Left lung (tissue), 10 donors: ENCODE data around the gene GPC6. TPM values are rescaled to one million over a fixed set of nuclear protein-coding genes. Genes with fewer than 3 reads are reported as not detected.

ENCODE experiments used
- ATAC-seq: fragments of 200-7000 bp; cut with Tn5 transposase; one replicate; pipeline ENCODE4 v1.9.1; 2020; ENCODE audit warnings: moderate library complexity
- DNase-seq, 4 donors: peaks; one replicate each; pipeline ENCODE4 v3.0.0-alpha.2; 2013 to 2020
- H3K27ac ChIP-seq, 2 donors: fragments of 200-600 bp; sonication (generic) in 1 of 2; one replicate each; pipeline versions ENCODE4 v1.5.0 to v1.8.0; 2020 to 2021
- H3K27me3 ChIP-seq, 2 donors: fragments of 200-600 bp; sonication (generic) in 1 of 2; one replicate each; pipeline versions ENCODE4 v1.5.0 to v1.8.0; 2020 to 2021
- H3K36me3 ChIP-seq, 2 donors: fragments of 200-600 bp; sonication (generic) in 1 of 2; one replicate each; pipeline versions ENCODE4 v1.5.0 to v1.8.0; 2020 to 2021
- H3K4me1 ChIP-seq, 2 donors: fragments of 200-600 bp; one replicate each; pipeline ENCODE4 v1.8.0; 2021
- H3K4me3 ChIP-seq, 2 donors: fragments of 200-600 bp; sonication (generic) in 1 of 2; one replicate each; pipeline versions ENCODE4 v1.5.0 to v1.8.0; 2020 to 2021; ENCODE audit warnings: mild to moderate bottlenecking in 1 of 2
- H3K9me3 ChIP-seq, 2 donors: fragments of 200-600 bp; sonication (generic) in 1 of 2; one replicate each; pipeline versions ENCODE4 v1.5.0 to v1.8.0; 2020 to 2021
- intact Hi-C, 2 donors: fragments of 100-400 bp; cut with DNase I; formaldehyde crosslinking; loops; one replicate each; pipeline versions ENCODE4 v1.11.2 to v1.14.2; 2022
- polyA plus RNA-seq, 6 donors: library from polyadenylated mRNA; unstranded; fragments of 120-200 nt; gene quantifications; one replicate each; pipeline ENCODE4 v1.2.1, GENCODE V29; 2013; ENCODE audit not compliant: insufficient read length in 6 of 6
- total RNA-seq, 2 donors: library from RNA; stranded (reverse); fragmentation: NEBNext Ultra II Directional; extraction: Animal tissue kit (Norgen Biotek cat#: 25700); gene quantifications; one replicate each; pipeline ENCODE4 v1.2.1, GENCODE V29; 2021
- TF ChIP-seq, protein P1 (sequence below), 2 donors: fragments of 200-600 bp; sonication (generic) in 1 of 2; IDR thresholded peaks; one replicate each; pipeline versions ENCODE4 v1.5.0 to v1.8.0; 2021; ENCODE audit warnings: antibody characterized with exemption in 2 of 2
- donor health status: DM: no; HTN: yes; CAD: no.
- donor health status: DM: no; HTN: no; CAD: no.

The GPC6 gene
- total and polyA plus RNA-seq, 8 donors: 9.6 to 25.8 (median 21.1) TPM

DNA sequence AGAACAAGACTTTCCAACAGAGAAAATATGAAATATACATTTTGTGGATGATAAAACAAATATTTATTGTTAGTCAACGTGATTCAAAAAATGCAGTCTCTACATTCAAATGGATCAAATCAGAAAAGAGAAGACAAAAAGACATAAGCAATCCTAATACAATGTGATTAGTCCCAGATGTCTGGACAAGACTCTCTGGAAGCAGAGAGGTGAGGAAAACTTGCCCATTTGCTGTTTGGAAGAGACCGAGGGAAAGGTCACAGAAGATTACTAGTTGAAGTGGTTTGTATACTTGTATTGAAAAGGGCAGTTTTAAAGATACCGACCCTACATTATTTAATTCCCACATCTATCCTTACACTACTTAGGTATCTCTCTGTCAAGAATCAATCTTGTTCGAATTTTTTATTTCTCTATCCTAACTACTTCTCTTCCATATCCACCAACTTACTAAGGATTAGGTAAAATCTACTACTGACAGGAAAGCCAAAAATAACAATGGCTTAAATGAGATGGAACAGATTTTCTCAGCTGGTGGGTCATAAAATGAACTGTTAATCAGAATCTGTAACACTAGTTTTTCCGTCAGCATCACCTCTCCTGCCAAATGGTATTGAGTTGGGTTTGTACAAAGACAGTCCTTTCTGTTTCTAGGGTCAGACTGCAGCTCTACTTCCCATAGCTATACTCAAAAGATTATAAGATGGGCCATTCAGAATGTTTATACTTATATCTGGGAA is 755.7 kb downstream of the GPC6 start:
- TF ChIP-seq, protein P1, sequence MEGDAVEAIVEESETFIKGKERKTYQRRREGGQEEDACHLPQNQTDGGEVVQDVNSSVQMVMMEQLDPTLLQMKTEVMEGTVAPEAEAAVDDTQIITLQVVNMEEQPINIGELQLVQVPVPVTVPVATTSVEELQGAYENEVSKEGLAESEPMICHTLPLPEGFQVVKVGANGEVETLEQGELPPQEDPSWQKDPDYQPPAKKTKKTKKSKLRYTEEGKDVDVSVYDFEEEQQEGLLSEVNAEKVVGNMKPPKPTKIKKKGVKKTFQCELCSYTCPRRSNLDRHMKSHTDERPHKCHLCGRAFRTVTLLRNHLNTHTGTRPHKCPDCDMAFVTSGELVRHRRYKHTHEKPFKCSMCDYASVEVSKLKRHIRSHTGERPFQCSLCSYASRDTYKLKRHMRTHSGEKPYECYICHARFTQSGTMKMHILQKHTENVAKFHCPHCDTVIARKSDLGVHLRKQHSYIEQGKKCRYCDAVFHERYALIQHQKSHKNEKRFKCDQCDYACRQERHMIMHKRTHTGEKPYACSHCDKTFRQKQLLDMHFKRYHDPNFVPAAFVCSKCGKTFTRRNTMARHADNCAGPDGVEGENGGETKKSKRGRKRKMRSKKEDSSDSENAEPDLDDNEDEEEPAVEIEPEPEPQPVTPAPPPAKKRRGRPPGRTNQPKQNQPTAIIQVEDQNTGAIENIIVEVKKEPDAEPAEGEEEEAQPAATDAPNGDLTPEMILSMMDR (IDR thresholded peaks at IDR 0.05): no peak
- H3K4me3 ChIP-seq: no peak overlapping the region
- no peaks in the 10 kb centered on the region for H3K27me3 ChIP-seq
- no peak for DNase-seq
- H3K36me3 ChIP-seq: no peaks in the 10 kb centered on the region
- no peak for ATAC-seq
- no peaks in the 10 kb centered on the region for H3K9me3 ChIP-seq
- no peak overlapping the region for H3K27ac ChIP-seq
- intact Hi-C loops: no loop called here
- no peaks in the 10 kb centered on the region for H3K4me1 ChIP-seq

DNA sequence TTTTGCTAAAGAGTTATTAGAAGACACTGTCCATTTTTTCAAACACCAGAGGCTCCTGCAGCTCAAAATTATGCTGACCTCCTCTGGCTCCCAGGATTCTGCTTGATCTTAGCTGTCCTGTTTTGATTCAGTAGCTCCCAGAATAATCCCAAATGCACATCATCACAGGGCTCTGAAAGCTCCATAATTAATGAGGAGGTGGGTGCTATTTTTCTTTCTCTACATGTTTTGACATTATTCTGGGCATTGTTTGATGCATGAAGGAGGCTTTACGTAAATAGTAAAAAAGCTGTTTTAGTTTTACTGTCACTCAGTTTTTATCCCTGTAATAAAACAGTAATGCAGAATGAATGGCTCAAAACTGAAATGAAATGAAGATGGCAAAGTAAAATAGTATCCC is 757.4 kb downstream of the GPC6 start:
- Histone ChIP-seq H3K4me3 (no peak overlapping the region), H3K27ac (no peak overlapping the region), H3K4me1 (no peaks in the 10 kb centered on the region), H3K36me3 (no peaks in the 10 kb centered on the region), H3K9me3 (no peaks in the 10 kb centered on the region), H3K27me3 (no peaks in the 10 kb centered on the region)
- intact Hi-C loops: no loop called here
- TF ChIP-seq, protein P1 (IDR thresholded peaks at IDR 0.05): no peak
- DNase-seq (no peak), ATAC-seq (no peak)

DNA sequence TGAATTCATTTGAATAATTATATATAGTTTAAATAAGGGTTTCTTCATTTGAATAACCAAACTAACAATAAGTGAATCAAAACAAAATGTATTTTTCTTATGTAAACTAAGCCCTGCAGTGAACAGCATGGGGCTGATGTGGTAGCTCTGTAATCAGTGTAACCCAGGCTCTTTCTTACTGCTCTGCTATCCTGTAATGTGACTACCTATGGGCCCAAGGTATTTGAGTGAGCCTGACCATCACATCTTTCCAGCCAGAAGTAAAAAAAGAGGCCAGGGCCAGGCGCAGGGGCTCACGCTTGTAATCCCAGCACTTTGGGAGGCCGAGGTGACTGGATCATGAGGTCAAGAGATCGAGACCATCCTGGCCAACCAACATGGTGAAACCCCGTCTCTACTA is 758.3 kb downstream of the GPC6 start:
- Histone ChIP-seq H3K27me3 (no peaks in the 10 kb centered on the region), H3K4me3 (no peak overlapping the region), H3K27ac (no peak overlapping the region), H3K4me1 (no peaks in the 10 kb centered on the region), H3K36me3 (no peaks in the 10 kb centered on the region), H3K9me3 (no peaks in the 10 kb centered on the region)
- no peak for DNase-seq
- intact Hi-C loops: no loop called here
- TF ChIP-seq, protein P1 (IDR thresholded peaks at IDR 0.05): no peak
- no peak for ATAC-seq

DNA sequence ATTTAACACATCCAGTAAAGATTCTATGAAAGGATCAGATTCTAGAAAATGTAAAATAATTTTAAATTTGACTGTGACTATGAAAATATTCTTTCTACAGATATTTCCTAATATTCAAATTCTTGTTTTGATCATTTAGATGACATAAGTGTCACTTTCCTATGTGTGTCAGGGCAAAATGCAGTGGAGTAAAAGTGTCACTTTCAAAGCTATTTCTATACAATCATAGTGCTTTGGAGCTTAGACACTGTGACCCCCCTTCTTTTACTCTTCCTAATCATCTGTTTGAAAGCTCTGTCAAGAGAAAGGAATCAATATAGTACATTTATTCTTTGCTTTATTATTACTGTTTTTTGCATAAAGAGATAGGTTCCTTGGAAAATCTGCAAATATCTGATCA is 760.9 kb downstream of the GPC6 start:
- DNase-seq (no peak), ATAC-seq (no peak)
- intact Hi-C loops: no loop called here
- Histone ChIP-seq H3K27me3 (no peaks in the 10 kb centered on the region), H3K4me1 (no peaks in the 10 kb centered on the region), H3K4me3 (no peak overlapping the region), H3K9me3 (no peaks in the 10 kb centered on the region), H3K27ac (no peak overlapping the region), H3K36me3 (no peaks in the 10 kb centered on the region)
- TF ChIP-seq, protein P1 (IDR thresholded peaks at IDR 0.05): no peak

DNA sequence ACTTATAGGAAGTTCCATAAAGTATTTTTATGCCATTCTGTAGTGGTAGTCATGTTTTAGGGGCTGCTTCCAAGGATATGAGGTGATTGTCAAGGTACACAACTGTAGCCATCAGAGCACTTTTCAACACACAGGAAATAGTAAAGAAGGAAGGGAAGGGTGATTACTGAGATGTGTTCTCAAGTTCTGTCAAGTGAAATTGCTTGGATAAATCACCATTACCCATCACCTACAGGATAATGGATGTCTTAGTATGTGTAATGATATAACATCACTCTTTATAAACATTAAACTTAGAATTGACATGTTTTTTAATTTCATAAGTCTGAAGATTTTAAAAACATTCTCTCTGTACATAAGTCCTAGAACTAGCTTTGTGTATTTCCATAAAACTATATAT is 765.0 kb downstream of the GPC6 start:
- no peaks in the 10 kb centered on the region for H3K4me1 ChIP-seq
- no peaks in the 10 kb centered on the region for H3K27me3 ChIP-seq
- H3K4me3 ChIP-seq: no peak overlapping the region
- no peaks in the 10 kb centered on the region for H3K36me3 ChIP-seq
- no peak overlapping the region for H3K27ac ChIP-seq
- intact Hi-C loops: no loop called here
- DNase-seq: no peak
- TF ChIP-seq, protein P1 (IDR thresholded peaks at IDR 0.05): no peak
- H3K9me3 ChIP-seq: no peaks in the 10 kb centered on the region
- ATAC-seq: no peak
